CD4-positive, alpha-beta T cell treated with Interleukin-17A for 1 hour (primary cell): ENCODE data around the gene SARS2.
A peak's percentile ranks its signal among the peaks of the same experiment; 100 is the strongest.
"Not testable (repeated sequence)": the region's sequence is repeated elsewhere in the genome, so short reads cannot be mapped to it uniquely, and the experiment has no call there.

ENCODE experiments used
- DNase-seq: peaks from one replicate; pipeline ENCODE4 v3.0.0-alpha.2; 2020

SARS2 gene

DNA sequence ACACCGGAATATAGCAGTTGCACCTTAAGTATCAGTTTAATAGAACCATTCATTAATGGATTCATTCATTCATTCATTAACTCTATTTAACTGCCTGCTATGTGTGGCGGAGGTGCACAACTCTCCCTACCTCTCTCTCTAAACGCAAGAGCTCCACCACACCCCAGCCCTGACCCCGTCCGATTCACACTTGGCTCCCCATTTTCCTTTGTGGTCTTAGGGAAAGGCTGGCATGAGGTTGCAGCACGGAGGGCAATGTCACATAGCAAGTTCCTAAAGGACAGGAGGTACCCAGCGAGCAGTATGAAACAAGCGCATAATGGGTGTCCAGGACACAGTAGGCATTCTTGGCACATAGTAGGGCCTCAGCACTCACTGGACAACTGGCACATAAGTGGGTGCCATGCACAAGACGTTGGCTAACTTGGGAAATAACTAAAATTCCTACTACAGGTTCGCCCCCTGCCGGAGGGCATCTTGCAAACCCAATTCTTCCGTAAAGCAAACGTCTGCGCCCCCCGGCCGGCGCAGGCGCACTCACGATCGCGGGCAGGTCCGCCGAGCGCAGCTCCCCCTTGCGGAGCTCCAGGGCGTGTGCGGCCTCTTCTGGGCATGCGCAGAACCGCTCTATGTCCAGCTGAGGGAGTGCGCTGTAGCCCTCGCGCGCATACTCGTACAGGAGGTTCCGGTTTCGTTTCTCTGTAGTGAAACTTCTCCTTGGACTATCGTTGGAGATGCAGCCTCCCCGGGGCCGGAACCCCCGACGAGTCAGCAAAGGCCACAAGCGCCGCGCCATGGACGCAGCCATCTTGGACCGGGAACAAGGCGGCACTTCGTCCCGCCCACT, at the start of gene SARS2:
TSS of gene SARS2 (minus strand) at position 835 of the 847 bp plus-strand sequence. CDS start at position 808, 27 bp downstream.
- DNase-seq, result peak; percentile 93

GRCh38 chr19:38979812-38980211, 49.2 kb upstream of the SARS2 start:
- no peak for DNase-seq

GRCh38 chr19:38978326-38978689, 47.7 kb upstream of the SARS2 start:
- no peak for DNase-seq

DNA sequence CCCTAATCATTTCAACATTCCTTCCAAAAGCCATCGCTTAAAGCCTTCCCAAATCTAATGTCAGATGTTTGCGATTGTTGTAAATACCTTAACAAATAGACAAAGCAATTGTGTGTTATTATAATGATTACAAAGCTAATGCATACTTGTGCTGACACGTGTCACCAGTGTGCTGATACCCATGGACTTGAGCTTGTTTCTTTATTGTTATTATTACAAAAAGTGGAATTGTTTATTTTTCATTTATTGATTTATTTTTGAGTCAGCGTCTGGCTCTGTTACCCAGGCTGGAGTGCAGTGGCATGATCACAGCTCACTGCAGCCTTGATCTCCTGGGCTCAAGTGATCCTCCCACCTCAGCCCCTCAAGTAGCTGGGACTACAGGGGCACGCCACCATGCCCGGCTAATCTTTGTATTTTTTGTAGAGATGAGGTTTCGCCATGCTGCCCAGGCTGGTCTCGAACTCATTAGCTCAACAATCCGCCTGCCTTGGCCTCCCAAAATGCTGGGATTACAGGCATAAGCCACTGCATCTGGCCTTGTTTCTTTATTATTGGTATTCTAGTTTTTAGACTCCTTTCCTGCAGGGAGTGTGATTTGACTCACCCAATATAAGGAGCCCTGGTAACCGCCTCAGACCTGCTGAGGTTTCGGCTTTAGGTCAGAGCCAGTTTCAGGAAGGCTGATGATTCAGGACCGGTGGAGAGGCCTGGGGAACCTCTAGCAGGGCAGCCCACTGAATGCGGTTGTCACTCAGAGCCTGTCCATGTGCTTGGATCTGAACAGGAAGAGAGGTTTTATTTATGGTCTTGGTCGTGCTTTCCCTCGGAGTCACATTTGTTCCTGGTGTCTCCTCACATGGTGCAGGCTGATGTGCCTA, 47.1 kb upstream of the SARS2 start:
- no peak for DNase-seq

GRCh38 chr19:38975861-38976271, 45.3 kb upstream of the SARS2 start:
- DNase-seq, result no peak

DNA sequence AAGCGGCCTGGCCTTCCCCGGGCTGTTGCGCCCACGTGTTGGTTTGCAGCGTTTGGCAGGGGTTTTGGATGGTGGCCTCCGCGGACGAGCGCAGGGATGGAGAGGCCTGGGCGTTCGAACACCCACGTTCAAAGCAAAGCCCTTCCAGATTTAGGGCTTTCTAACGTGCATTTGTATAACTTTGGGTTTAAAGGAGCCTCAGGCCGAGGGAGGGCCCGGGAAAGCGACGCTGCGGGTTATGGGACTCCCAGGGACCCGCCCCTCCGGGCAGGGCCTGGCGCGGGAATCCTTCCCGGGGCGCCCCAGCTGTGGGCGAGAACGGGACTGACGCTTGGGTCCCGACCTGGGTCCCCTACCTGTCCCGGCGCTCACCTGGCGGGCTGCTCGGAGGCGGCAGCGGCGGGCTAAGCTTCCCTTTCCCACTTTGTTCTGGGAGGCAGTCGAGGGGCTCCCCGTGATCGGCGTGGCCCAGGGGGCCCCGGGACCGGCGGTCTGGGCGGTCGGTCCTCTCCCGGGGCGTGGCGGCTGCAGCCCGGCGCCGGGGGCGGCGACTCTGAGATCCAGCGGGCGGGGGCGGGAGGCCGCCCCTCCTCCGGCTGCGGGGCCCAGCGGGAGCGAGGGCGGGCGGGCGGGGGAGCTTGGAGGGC, 44.8 kb upstream of the SARS2 start, which contains the start of gene FBXO17:
TSS of gene FBXO17 (minus strand) at position 529 of the 647 bp plus-strand sequence. CDS start 25,423 bp downstream, outside the sequence.
- DNase-seq, result no peak

DNA sequence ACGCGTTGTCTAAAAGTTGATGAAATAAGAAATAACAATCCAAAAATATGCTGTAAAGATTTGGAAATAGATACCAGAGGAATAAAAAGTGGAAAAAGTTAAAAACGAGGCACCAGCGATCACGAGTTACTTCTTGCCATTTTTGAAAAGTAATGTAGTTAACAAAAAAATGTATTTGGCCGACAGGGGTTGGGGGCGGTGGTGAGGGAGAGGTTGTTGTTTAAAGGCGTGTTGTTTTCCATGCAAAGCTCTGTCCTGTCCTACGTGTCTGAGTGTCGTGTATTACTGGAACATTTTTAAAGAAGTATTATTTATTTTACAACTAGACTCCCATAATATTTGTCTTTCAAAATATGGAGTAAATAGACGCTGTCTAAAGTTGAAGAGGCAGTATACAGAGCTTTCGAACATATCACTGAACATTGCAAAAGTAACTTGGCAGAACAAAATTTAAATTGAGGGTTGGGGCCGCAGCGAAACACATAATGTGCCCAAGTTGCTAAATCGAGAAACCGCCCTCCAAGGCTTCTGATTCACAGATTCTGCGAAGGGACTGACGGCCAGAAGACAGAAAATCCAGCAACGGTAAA, 44.2 kb upstream of the SARS2 start:
- no peak for DNase-seq

GRCh38 chr19:38971672-38972071, 41.1 kb upstream of the SARS2 start:
- no peak for DNase-seq

DNA sequence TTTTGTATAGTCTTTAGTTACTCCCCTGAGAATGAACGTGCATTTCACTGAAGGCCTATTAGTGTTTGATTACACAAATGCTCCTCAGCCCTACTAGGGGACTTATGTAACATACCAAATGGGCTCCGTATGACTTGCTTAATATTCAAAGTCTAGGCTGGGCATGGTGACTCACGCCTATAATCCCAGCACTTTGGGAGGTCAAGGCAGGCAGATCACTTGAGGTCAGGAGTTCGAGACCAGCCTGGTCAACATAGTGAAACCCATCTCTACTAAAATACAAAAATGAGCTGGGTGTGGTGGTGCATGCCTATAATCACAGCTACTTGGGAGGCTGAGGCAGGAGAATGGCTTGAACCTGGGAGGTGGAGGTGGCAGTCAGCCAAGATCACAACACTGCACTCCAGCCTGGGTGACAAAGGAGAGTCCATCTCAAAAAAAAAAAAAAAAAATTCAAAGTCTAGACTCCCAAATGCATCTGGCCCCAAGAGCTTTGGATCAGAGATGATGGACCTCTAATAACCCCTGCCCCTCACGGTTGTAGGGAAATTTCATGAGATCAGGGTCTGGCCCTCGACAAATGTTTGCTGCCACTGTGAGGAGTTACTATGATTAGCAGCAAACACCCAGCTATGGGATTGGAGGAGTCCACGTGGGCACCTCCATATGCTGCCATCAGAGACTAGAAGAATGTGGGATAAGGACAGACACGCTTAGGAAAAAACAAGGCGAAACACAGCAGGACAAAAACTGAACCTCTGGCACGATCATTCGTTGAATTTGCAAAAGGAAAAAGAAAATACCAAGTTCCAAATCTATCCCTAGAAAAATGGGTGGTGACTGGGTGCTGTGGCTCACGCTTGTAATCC, 40.3 kb upstream of the SARS2 start:
- no peak for DNase-seq

DNA sequence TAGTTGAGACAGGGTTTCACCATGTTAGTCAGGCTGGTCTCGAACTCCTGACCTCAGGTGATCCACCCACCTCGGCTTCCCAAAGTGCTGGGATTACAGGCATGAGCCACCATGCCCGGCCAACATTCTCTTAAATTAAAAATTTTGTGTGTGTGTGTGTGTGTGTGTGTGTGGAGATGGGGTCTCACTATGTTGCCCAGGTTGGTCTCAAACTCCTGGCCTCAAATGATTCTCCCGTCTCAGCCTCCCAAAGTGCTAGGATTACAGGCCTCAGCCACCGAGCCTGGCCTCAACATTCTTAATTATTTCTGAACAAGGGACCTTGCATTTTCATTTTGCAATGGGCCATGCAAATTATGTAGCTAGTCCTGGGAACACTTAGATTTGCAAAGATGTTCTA, 35.6 kb upstream of the SARS2 start:
- DNase-seq, result not testable (repeated sequence)

- DNase-seq, result no peak
Measured at GRCh38 chr19:38964738-38965137, 34.2 kb upstream of the SARS2 start.

DNA sequence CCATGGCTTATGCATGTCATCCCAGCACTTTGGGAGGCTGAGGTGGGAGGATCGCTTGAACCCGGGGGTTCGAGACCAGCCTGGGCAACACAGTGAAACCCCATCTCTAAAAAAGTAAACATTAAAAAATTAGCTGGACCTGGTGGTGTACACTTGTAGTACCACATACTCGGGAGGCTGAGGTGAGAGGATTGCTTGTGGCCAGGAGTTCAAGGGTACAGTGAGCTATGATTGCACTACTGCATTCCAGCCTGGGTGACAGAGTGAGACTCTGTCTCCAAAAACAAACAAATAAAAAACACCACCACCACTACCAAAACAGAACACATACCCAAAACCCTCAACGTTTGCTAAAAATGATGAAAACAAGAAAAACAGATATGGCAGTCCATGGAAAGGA, 29.1 kb upstream of the SARS2 start:
- no peak for DNase-seq

- DNase-seq, result no peak
Measured at GRCh38 chr19:38958301-38958700, 27.7 kb upstream of the SARS2 start.

GRCh38 chr19:38956264-38956663, 25.7 kb upstream of the SARS2 start:
- no peak for DNase-seq

- DNase-seq, result no peak
Measured at GRCh38 chr19:38953677-38954076, 23.1 kb upstream of the SARS2 start.

DNA sequence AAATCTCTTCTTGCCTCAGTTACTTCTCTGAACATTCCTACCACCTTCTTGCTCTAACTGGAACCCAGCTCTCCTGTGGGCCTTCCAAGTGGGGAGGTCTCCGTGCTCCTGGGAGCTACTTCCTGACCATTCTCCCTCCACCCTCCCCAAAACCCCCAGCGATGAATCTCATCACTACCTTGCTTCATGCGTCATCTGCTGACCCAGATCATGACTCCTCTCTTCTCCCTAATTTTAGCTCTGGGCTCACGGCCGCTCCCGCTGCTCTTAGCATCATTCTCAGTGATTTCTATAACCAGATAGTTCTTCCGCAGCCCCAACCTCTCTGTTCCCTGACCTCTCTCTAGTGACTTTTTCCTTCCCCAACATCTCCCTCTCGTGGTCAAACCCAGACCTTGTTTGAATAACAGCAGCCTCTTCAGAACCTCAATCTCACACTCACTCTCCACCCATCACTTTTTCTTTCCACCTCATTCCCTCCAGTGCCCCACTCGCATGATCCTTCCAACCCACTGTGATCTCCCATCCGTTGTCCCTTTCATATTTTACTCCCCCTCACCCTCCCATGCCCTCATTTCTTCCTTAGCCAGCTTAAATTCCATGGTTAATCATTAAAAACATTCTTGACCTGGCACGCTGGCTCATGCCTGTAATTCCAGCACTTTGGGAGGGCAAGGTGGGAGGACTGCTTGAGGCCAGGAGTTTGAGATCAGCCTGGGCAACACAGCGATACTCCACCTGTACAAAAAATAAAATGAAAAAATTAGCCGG, 22.0 kb upstream of the SARS2 start:
- DNase-seq, result peak; percentile 64

DNA sequence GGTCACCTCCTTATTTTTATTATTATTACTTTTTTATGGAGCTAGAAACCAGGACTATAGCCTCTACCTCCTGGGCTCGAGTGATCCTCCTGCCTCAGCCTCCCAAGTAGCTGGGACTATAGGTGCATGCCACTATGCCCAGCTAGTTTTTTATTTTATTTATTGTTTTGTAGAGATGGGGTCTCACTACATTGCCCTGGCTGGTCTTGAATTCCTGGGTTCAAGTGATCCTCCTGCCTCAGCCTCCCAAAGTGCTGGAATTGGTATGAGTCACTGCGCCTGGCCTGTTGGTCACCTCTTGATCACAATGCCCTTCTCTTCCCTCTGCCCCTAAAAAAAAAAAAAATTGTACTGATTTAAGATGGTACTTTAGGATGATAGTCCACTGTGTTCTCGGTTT, 20.6 kb upstream of the SARS2 start:
- DNase-seq, result no peak

DNA sequence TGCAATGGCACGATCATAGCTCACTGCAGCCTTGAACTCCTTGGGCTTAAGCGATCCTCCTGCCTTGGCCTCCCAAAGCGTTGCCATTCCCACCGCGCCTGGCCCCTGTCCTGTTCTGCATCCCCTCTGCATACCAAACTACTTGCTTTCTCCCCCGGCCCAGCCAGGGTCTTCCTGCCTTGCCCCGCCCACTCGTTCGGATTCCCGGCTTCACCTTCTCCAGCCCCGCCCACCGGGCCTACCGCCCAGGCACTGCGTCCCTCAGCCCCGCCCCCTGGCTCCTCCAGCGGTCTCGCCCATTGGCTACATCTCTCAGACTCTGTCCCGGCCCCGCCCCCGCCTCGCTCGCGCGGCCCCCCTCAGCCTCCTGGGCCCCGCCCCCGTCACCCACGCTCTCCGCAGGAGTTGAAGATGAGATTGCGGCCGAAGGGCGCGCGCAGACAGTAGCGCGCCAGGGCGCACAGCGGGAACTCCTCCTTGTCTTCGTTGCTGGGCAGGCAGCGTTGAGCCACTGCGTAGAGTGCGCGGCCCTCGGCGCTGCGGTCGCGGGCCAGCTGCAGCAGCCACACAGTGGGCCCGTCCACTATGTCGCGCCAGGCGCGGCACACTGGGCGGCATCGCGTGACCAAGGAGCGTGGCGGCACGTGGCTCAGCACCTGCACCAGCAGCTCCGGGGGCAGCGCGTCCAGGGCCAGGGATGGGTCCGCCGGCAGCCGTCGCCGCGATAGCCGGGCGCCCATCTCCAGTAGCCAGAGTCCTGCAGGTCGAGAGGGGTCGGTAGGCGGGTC, 19.2 kb upstream of the SARS2 start:
- peak; percentile 87 for DNase-seq

GRCh38 chr19:38946229-38947010, 15.9 kb upstream of the SARS2 start:
- no peak for DNase-seq
